Fibroblast of pulmonary artery (primary cell): ENCODE measurements around the gene CDK12.
"Not testable (repeated sequence)": the region's sequence is repeated elsewhere in the genome, so short reads cannot be mapped to it uniquely, and the experiment has no call there.

Source experiments
- DNase-seq: peaks from one replicate; pipeline ENCODE4 v3.0.0-alpha.2; 2010; ENCODE audit warnings: low read depth
- H3K4me3 ChIP-seq: replicated peaks from 2 replicates; pipeline ENCODE4 v1.5.1; 2011; ENCODE audit warnings: low read depth, mild to moderate bottlenecking, control low read depth, low read length, moderate library complexity
- TF ChIP-seq, protein P1 (sequence below): IDR thresholded peaks from 2 replicates; pipeline ENCODE4 v1.5.1; 2011; ENCODE audit warnings: mild to moderate bottlenecking, control low read depth, low read length, inconsistent platforms; ENCODE audit errors: missing control alignments

Gene CDK12

GRCh38 chr17:39450847-39451581 is 10.3 kb upstream of the CDK12 start, which contains the start of gene MED1:
Gene MED1 (minus strand): TSS chr17:39451263. CDS start chr17:39451062, 201 bp downstream.
- TF ChIP-seq, protein P1, sequence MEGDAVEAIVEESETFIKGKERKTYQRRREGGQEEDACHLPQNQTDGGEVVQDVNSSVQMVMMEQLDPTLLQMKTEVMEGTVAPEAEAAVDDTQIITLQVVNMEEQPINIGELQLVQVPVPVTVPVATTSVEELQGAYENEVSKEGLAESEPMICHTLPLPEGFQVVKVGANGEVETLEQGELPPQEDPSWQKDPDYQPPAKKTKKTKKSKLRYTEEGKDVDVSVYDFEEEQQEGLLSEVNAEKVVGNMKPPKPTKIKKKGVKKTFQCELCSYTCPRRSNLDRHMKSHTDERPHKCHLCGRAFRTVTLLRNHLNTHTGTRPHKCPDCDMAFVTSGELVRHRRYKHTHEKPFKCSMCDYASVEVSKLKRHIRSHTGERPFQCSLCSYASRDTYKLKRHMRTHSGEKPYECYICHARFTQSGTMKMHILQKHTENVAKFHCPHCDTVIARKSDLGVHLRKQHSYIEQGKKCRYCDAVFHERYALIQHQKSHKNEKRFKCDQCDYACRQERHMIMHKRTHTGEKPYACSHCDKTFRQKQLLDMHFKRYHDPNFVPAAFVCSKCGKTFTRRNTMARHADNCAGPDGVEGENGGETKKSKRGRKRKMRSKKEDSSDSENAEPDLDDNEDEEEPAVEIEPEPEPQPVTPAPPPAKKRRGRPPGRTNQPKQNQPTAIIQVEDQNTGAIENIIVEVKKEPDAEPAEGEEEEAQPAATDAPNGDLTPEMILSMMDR = no peak
- DNase-seq = peak; percentile 99
- H3K4me3 ChIP-seq = peak within 1 kb of the TSS; percentile 99

- no peak overlapping the region for H3K4me3 ChIP-seq
- no peak for DNase-seq
- TF ChIP-seq, protein P1 = no peak
Measured at GRCh38 chr17:39455919-39456318, 5.4 kb upstream of the CDK12 start.

DNA sequence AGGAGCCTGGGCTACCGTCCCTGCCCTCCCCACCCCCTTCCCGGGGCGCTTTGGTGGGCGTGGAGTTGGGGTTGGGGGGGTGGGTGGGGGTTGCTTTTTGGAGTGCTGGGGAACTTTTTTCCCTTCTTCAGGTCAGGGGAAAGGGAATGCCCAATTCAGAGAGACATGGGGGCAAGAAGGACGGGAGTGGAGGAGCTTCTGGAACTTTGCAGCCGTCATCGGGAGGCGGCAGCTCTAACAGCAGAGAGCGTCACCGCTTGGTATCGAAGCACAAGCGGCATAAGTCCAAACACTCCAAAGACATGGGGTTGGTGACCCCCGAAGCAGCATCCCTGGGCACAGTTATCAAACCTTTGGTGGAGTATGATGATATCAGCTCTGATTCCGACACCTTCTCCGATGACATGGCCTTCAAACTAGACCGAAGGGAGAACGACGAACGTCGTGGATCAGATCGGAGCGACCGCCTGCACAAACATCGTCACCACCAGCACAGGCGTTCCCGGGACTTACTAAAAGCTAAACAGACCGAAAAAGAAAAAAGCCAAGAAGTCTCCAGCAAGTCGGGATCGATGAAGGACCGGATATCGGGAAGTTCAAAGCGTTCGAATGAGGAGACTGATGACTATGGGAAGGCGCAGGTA is 762 bp downstream of the CDK12 start:
- H3K4me3 ChIP-seq = peak overlapping the region; percentile 80
- TF ChIP-seq, protein P1 = no peak
- DNase-seq = no peak

DNA sequence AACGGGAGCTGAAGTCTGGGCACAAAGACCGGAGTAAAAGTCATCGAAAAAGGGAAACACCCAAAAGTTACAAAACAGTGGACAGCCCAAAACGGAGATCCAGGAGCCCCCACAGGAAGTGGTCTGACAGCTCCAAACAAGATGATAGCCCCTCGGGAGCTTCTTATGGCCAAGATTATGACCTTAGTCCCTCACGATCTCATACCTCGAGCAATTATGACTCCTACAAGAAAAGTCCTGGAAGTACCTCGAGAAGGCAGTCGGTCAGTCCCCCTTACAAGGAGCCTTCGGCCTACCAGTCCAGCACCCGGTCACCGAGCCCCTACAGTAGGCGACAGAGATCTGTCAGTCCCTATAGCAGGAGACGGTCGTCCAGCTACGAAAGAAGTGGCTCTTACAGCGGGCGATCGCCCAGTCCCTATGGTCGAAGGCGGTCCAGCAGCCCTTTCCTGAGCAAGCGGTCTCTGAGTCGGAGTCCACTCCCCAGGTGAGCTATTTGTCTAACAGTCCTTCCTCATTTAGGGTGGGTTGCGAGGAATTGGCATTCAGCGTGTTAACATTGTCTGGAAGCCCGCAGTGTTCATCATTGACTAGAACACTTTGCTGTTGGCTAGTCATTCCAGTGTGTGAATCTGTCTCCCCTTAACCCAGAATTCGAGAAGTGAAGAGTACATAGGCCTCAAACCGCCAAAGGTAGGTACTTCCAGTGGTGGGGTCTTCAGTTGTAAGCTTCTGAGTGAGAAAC is 1.5 kb downstream of the CDK12 start:
- no peak for DNase-seq
- peak overlapping the region; percentile 80 for H3K4me3 ChIP-seq
- TF ChIP-seq, protein P1 = no peak

DNA sequence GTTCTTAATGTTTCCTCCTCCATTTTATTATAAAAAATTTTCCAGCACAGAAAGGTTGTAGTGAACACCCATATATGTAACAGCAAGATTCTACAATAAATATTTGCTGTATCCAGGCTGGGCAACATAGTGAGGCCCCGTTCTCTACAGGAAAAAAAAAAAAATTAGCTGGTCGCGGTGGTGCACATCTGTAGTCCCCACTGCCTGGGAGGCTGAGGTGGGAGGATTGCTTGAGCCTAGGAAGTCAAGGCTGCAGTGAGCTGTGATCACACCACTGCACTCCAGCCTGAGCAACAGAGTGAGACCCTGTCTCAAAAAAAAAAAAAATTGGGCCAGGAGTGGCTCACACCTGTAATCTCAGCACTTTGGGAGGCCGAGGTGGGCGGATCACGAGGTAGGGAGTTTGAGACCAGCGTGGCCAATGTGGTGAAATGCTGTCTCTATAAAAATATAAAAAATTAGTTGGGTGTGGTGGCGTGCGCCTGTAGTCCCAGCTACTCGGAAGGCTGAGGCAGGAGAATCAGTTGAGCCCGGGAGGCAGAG is 3.4 kb downstream of the CDK12 start:
- peak overlapping the region; percentile 80 for H3K4me3 ChIP-seq
- DNase-seq = not testable (repeated sequence)

GRCh38 chr17:39468610-39469009 is 7.3 kb downstream of the CDK12 start:
- H3K4me3 ChIP-seq, DNase-seq: not testable (repeated sequence)

- no peak overlapping the region for H3K4me3 ChIP-seq
- no peak for DNase-seq
- TF ChIP-seq, protein P1 = no peak
Measured at GRCh38 chr17:39473310-39473709, 12.0 kb downstream of the CDK12 start.

- not testable (repeated sequence) for DNase-seq
Measured at GRCh38 chr17:39479631-39480030, 18.3 kb downstream of the CDK12 start.

More at GRCh38 chr17:39479631-39480030, 18.3 kb downstream of the CDK12 start:
- not testable (repeated sequence) for H3K4me3 ChIP-seq
